Mucosa of descending colon (tissue), 3 donors: Measurements from ENCODE around the gene HIGD1C. TPM values are rescaled to one million over a fixed set of nuclear protein-coding genes. Genes with fewer than 3 reads are reported as not detected.

ENCODE experiments used
- ATAC-seq: fragments of 200-7000 bp; cut with Tn5 transposase; one replicate; pipeline ENCODE4 v1.9.1; 2020; ENCODE audit warnings: mild to moderate bottlenecking, moderate library complexity
- DNase-seq, 3 donors: peaks; one replicate each; pipeline ENCODE4 v3.0.0-alpha.2; 2020
- H3K36me3 ChIP-seq: fragments of 200-600 bp; one replicate; pipeline ENCODE4 v1.8.0; 2021; ENCODE audit warnings: low read depth, mild to moderate bottlenecking
- H3K4me1 ChIP-seq: fragments of 200-600 bp; one replicate; pipeline ENCODE4 v1.8.0; 2021; ENCODE audit warnings: low read depth, mild to moderate bottlenecking
- H3K4me3 ChIP-seq: fragments of 200-600 bp; one replicate; pipeline ENCODE4 v1.8.0; 2021; ENCODE audit warnings: mild to moderate bottlenecking
- H3K9me3 ChIP-seq: fragments of 200-600 bp; one replicate; pipeline ENCODE4 v1.8.0; 2021; ENCODE audit warnings: mild to moderate bottlenecking
- intact Hi-C, 2 donors: fragments of 100-400 bp; cut with DNase I in 1 of 2; cut with micrococcal nuclease in 1 of 2; formaldehyde crosslinking; loops; one replicate each; pipeline versions ENCODE4 v1.11.0 to v1.11.1; 2022; cut with DNase I, micrococcal nuclease
- total RNA-seq, 3 donors: library from RNA; stranded (reverse); fragmentation: NEBNext Ultra II Directional in 2 of 3; extraction: Animal tissue kit (Norgen Biotek cat#: 25700) in 2 of 3; gene quantifications; one replicate each; pipeline versions ENCODE4 v1.2.1 to v1.2.4, GENCODE V29; 2021 to 2023
- TF ChIP-seq, protein P1 (sequence below): fragments of 200-600 bp; IDR thresholded peaks from one replicate; pipeline ENCODE4 v1.8.0; 2022; ENCODE audit warnings: antibody characterized with exemption, mild to moderate bottlenecking
- donor health status: DM: no; HTN: no; CAD: no; lungs with moderate emphysema.
- donor health status: DM: no; HTN: no; CAD: no.
- donor health status: DM: no; HTN: yes; CAD: no.

HIGD1C gene
- total RNA-seq, 3 donors from 2014 or later, result not detected

DNA sequence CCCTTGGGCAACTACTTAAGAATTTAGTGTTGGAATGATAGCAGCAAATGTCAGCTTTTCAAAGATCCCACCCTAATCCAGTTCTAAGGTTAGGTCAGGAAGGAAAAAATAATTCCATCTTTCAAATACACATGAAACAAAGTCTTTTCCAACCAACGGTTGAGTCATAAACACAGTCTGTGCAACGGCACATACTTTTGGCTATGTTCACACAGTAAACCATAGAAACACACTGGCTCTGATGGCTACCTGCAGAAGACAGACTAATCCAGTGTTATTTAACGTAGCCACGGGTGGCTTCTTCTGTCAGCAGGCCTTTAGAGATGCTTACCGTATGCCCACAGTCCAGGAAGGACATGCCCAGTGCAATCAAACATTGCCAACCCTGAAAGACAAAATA is 35.7 kb downstream of the HIGD1C start:
- Histone ChIP-seq H3K36me3 (peaks cover 7% of the 10 kb centered on the region), H3K9me3 (no peaks in the 10 kb centered on the region), H3K4me1 (peaks cover 6% of the 10 kb centered on the region), H3K4me3 (no peak overlapping the region)
- intact Hi-C loops, result loop anchor here (5.0 to 10.0 kb wide), 2 partner anchors 53 to 161 kb away; no protein-coding TSS in a partner anchor
- TF ChIP-seq, protein P1, sequence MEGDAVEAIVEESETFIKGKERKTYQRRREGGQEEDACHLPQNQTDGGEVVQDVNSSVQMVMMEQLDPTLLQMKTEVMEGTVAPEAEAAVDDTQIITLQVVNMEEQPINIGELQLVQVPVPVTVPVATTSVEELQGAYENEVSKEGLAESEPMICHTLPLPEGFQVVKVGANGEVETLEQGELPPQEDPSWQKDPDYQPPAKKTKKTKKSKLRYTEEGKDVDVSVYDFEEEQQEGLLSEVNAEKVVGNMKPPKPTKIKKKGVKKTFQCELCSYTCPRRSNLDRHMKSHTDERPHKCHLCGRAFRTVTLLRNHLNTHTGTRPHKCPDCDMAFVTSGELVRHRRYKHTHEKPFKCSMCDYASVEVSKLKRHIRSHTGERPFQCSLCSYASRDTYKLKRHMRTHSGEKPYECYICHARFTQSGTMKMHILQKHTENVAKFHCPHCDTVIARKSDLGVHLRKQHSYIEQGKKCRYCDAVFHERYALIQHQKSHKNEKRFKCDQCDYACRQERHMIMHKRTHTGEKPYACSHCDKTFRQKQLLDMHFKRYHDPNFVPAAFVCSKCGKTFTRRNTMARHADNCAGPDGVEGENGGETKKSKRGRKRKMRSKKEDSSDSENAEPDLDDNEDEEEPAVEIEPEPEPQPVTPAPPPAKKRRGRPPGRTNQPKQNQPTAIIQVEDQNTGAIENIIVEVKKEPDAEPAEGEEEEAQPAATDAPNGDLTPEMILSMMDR, result no peak
- ATAC-seq, result no peak
- DNase-seq, result no peak

DNA sequence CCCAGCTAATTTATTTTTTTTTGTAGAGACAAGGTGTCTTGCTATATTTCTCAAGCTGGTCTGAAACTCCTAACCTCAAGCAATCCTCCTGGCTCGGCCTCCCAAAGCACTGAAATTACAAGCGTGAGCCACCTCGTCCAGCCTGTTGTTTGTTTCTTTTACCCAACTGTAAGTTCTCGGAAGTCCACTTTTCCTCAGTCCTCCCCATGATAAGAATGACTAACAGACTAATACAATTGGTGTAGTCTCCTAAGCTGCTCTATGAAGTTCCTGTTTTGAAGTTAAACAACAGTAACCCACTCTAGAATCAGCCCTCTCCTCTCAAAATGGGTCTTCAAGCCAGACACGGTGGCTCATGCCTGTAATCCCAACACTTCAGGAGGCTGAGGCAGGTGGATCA is 36.5 kb downstream of the HIGD1C start:
- Histone ChIP-seq H3K4me1 (peaks cover 6% of the 10 kb centered on the region), H3K9me3 (no peaks in the 10 kb centered on the region), H3K4me3 (no peak overlapping the region), H3K36me3 (peaks cover 7% of the 10 kb centered on the region)
- TF ChIP-seq, protein P1, result no peak
- ATAC-seq (no peak), DNase-seq (no peak)
- intact Hi-C loops, result loop anchor here (5.0 to 10.0 kb wide), 2 partner anchors 54 to 162 kb away; no protein-coding TSS in a partner anchor

DNA sequence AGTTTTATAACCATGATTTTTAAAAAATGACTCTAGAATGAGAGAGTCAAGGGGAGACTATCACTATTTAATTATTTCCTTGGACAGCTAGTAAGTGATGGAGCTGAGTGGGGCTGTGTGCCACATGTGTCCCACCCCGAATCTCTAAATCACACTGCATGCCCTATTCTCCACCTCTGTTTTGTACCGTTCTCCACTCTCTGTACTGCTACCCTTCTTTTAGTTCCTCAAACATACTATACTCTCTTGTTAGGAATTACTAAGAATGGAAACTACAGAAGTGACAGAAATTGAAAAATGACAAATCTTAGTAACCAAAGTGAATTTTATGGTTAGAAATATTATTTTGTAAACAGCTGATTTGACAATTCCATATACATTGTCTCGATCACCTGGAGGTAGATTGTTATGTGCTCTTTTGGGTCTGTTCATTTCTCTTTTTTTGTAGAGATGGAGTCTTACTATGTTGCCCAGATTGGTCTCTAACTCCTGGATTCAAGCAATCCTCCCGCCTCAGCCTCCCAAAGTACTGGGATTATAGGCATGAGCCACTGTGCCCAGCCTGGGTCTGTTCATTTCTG is 37.9 kb downstream of the HIGD1C start:
- Histone ChIP-seq H3K4me1 (peaks cover 6% of the 10 kb centered on the region), H3K9me3 (no peaks in the 10 kb centered on the region), H3K36me3 (peaks cover 7% of the 10 kb centered on the region), H3K4me3 (no peak overlapping the region)
- DNase-seq, result no peak
- intact Hi-C loops, result no loop called here
- ATAC-seq, result no peak
- TF ChIP-seq, protein P1, result no peak

DNA sequence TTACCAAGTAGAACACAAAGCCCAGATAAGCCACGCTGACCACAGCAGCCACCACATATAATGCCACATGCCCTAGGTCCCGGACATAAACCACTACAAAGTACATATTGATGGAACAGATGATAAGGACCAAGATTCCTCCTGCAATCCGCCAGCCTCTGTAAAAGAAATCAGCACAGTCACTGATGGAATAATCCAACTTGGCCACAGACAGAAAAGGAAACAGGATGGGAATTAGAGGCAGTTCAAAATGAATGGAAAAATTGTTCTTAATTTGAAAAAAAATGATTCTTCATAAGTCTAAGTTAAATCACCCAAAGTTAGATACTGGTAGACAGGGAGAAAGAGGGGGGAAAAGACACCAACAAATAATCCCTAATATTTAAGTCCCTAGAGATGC is 38.4 kb downstream of the HIGD1C start:
- ATAC-seq (no peak), DNase-seq (no peak)
- Histone ChIP-seq H3K9me3 (no peaks in the 10 kb centered on the region), H3K4me1 (peaks cover 6% of the 10 kb centered on the region), H3K36me3 (peaks cover 7% of the 10 kb centered on the region), H3K4me3 (no peak overlapping the region)
- intact Hi-C loops, result no loop called here
- TF ChIP-seq, protein P1, result no peak

DNA sequence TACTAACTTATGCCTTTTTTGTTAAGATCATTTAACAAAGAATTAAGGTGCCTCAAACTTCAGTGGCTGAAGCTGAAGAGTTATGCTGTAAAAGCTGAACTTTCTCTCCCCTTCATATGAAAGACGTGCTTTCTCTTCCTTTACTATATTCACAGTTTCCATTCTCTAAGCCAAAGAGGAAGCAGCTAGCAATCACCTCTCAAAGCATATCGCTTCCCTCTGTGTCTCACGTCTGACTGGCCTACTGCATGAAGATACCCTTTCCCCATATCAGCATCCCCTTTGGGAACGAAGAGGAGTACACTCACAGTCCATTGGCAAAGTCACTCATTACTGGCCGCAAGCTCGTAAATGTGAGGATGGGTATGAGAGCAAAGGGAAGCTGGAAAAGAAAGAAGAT is 38.9 kb downstream of the HIGD1C start:
- no peak for ATAC-seq
- TF ChIP-seq, protein P1, result no peak
- H3K36me3 ChIP-seq, result peaks cover 7% of the 10 kb centered on the region
- no peaks in the 10 kb centered on the region for H3K9me3 ChIP-seq
- no peak overlapping the region for H3K4me3 ChIP-seq
- intact Hi-C loops, result no loop called here
- no peak for DNase-seq
- peaks cover 6% of the 10 kb centered on the region for H3K4me1 ChIP-seq

DNA sequence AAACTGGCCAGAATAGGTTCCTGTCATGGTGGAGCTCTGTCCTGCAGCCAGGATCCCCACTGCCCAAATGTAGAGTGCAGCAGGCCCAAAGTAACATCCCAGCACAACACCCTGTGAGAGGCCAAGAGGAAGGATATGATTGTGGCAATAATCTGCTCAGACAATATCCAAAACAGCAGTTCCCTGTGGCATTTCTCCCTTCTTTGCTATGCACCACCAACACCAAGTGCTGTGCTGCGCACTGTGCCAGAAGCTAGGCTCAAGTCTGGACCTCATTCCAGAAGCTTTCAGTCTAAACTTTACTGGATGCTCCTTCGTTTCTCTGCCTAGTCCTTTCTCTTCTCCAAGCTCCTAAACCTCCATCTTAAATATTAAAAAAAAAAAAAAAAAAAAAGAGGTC is 40.5 kb downstream of the HIGD1C start:
- intact Hi-C loops, result no loop called here
- TF ChIP-seq, protein P1, result no peak
- Histone ChIP-seq H3K4me3 (no peak overlapping the region), H3K36me3 (peaks cover 7% of the 10 kb centered on the region), H3K9me3 (no peaks in the 10 kb centered on the region), H3K4me1 (no peaks in the 10 kb centered on the region)
- ATAC-seq (no peak), DNase-seq (no peak)
